Central memory CD8-positive, alpha-beta T cell (primary cell): ENCODE data around the gene TOX2.

Source experiments
- ATAC-seq: fragments of 150-1000 bp; cut with Tn5 transposase; replicated peaks from 2 replicates; pipeline ENCODE4 v1.10.0; 2022; ENCODE audit warnings: mild to moderate bottlenecking, moderate FRiP score, moderate number of reproducible peaks; ENCODE audit not compliant: poor library complexity, severe bottlenecking; ENCODE audit errors: extremely low read depth
- DNase-seq, 2 donors: peaks; one replicate each; pipeline ENCODE4 v3.0.0; 2021; ENCODE audit warnings: low spot score in 2 of 2
- H3K27ac Mint-ChIP-seq: one replicate; pipeline ENCODE4 v1.8.0; 2022; ENCODE audit warnings: low read depth, mild to moderate bottlenecking, moderate library complexity, mixed read lengths
- H3K27me3 Mint-ChIP-seq: one replicate; pipeline ENCODE4 v1.8.0; 2022; ENCODE audit warnings: mixed read lengths
- H3K36me3 Mint-ChIP-seq: one replicate; pipeline ENCODE4 v1.8.0; 2022; ENCODE audit warnings: mild to moderate bottlenecking, moderate library complexity, mixed read lengths; ENCODE audit not compliant: insufficient read depth
- H3K4me1 Mint-ChIP-seq: one replicate; pipeline ENCODE4 v1.8.0; 2022; ENCODE audit warnings: mixed read lengths
- H3K4me3 Mint-ChIP-seq: one replicate; pipeline ENCODE4 v1.8.0; 2022; ENCODE audit warnings: mild to moderate bottlenecking, moderate library complexity, mixed read lengths
- H3K9me3 Mint-ChIP-seq: one replicate; pipeline ENCODE4 v1.8.0; 2022; ENCODE audit warnings: mixed read lengths

TOX2 gene

DNA sequence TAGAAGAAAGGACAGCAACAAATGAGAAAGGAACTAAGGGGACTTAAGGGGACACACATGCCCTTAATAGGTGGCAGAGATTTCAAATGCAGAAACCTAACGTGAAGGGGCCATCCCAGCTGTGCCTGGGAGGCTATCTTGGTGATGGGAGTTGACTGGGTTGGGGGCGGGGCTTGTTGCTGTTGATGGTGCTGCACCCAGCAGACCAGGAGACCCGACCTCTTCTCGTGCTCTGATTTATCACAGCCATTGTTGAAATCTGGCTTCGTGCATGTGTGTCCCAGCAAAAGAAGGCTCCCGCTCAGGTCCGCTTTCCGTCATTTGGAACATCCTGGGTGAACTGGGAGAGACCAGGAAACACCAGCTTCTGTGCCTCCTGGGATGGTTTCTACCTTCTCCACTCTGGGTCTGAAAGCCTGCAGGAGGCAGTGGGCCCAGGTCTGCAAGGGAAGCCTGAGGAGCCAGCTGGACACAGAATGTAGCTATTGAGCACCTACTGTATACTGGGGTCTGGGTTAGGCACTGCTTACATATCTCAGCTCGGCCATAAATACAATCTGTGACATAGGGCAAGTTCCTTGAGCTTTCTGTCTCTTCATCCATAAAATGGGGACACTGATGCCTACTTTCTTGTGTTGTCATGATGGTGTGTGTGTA is 32.1 kb downstream of the TOX2 start:
- Mint-ChIP-seq H3K4me3 (no peak overlapping the region), H3K27me3 (no peaks in the 10 kb centered on the region), H3K4me1 (peaks cover 74% of the 10 kb centered on the region), H3K36me3 (peaks cover 7% of the 10 kb centered on the region), H3K9me3 (no peaks in the 10 kb centered on the region), H3K27ac (no peak overlapping the region)
- ATAC-seq (no peak), DNase-seq (no peak)

- no peak for ATAC-seq
- peaks cover under 1% of the 10 kb centered on the region for H3K27me3 Mint-ChIP-seq
- H3K27ac Mint-ChIP-seq = no peak overlapping the region
- peaks cover 72% of the 10 kb centered on the region for H3K4me1 Mint-ChIP-seq
- H3K36me3 Mint-ChIP-seq = peaks cover 7% of the 10 kb centered on the region
- no peak overlapping the region for H3K4me3 Mint-ChIP-seq
- no peak for DNase-seq
- H3K9me3 Mint-ChIP-seq = no peaks in the 10 kb centered on the region
These were observed 32.7 kb downstream of the TOX2 start for GRCh38 chr20:43947316-43947710.

DNA sequence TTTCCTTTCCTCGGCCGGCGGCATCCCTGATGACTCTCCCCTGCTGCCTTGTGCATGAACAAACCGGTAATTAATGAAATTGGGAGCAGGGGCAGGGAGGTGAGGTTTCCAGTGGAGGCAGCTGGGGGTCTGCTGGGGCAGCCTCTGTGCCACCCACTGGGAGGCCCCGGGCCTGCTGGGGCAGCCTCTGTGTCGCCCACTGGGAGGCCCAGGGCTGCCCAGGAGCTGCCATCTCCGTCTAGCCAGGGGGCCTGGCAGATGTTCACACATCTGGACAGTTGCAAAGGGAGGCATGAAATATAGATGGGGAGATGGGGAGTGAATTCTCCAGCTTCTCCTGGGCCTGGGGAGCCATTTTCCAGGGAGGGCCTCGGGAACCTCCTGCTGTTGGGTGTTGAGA is 33.8 kb downstream of the TOX2 start:
- Mint-ChIP-seq H3K27ac (no peak overlapping the region), H3K9me3 (no peaks in the 10 kb centered on the region), H3K36me3 (peaks cover 7% of the 10 kb centered on the region), H3K4me3 (no peak overlapping the region), H3K27me3 (peaks cover 10% of the 10 kb centered on the region), H3K4me1 (peaks cover 73% of the 10 kb centered on the region)
- DNase-seq (no peak), ATAC-seq (no peak)

- no peak for DNase-seq
- ATAC-seq = no peak
- Mint-ChIP-seq H3K4me3 (peak overlapping the region; percentile 47), H3K27ac (no peak overlapping the region), H3K27me3 (peaks cover 17% of the 10 kb centered on the region), H3K9me3 (no peaks in the 10 kb centered on the region), H3K36me3 (peaks cover 7% of the 10 kb centered on the region), H3K4me1 (peaks cover 76% of the 10 kb centered on the region)
These were observed 34.6 kb downstream of the TOX2 start for GRCh38 chr20:43949248-43949647.

- Mint-ChIP-seq H3K9me3 (no peaks in the 10 kb centered on the region), H3K36me3 (peaks cover 8% of the 10 kb centered on the region), H3K27ac (no peak overlapping the region), H3K4me1 (peaks cover 79% of the 10 kb centered on the region), H3K4me3 (peak overlapping the region; percentile 47), H3K27me3 (peaks cover 23% of the 10 kb centered on the region)
- DNase-seq (peak; percentile 63 to 75), ATAC-seq (peak; percentile 94)
These were observed 35.3 kb downstream of the TOX2 start for GRCh38 chr20:43949741-43950618.

DNA sequence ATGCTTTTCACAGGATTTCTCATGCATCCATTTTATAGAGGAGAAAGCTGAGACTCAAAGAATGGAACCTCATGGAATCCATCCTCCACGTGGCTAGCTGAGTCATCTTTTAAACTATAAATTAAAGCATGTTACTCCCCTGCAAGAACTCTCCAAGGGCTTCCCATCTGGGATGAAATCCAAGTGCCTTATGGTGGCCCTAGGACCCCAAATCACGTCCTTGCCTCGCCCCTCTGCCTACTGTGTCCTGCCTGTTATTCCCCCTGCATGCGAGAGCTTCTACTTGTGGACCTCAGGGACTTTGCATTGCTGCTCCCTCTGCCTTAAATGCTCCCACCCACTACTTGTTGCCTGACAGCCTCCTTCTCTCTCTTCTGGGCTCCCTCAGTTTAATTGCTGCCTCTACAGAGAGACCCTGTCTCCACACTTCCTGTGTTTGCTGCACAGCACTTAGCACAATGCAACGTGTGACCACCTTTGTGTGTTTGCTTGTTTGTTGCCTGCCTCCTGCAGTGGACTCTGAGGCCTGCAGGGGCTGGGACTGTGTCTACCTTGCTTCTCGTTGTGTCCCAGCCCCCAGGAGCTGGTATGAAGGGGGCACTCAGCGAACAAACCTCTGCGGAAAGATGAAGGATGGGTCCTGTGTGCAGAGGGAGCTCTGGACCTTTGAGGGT is 39.4 kb downstream of the TOX2 start:
- Mint-ChIP-seq H3K4me1 (peaks cover 87% of the 10 kb centered on the region), H3K27ac (no peak overlapping the region), H3K9me3 (no peaks in the 10 kb centered on the region), H3K36me3 (peaks cover 9% of the 10 kb centered on the region), H3K4me3 (peak overlapping the region; percentile 67), H3K27me3 (peaks cover 39% of the 10 kb centered on the region)
- DNase-seq (no peak), ATAC-seq (no peak)

DNA sequence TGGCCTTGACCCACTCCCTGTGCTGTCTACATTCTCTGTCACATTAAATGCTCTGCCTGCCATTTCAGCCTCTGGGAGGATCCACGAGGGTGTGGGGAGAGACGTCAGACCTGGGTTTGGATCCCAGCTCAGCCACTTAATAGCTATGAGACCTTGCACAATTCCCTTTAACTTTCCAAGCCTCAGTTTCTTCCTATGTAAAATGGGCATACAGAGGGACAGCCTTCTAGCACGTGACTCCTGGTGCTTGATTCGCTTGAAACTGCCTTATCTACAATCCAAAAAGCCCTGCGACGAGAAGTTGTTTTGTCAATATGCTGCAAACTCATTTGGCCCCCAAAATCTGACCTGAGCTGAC is 40.0 kb downstream of the TOX2 start:
- Mint-ChIP-seq H3K27me3 (peaks cover 39% of the 10 kb centered on the region), H3K4me1 (peaks cover 87% of the 10 kb centered on the region), H3K27ac (no peak overlapping the region), H3K4me3 (peak overlapping the region; percentile 67), H3K36me3 (peaks cover 9% of the 10 kb centered on the region), H3K9me3 (no peaks in the 10 kb centered on the region)
- ATAC-seq (no peak), DNase-seq (no peak)

DNA sequence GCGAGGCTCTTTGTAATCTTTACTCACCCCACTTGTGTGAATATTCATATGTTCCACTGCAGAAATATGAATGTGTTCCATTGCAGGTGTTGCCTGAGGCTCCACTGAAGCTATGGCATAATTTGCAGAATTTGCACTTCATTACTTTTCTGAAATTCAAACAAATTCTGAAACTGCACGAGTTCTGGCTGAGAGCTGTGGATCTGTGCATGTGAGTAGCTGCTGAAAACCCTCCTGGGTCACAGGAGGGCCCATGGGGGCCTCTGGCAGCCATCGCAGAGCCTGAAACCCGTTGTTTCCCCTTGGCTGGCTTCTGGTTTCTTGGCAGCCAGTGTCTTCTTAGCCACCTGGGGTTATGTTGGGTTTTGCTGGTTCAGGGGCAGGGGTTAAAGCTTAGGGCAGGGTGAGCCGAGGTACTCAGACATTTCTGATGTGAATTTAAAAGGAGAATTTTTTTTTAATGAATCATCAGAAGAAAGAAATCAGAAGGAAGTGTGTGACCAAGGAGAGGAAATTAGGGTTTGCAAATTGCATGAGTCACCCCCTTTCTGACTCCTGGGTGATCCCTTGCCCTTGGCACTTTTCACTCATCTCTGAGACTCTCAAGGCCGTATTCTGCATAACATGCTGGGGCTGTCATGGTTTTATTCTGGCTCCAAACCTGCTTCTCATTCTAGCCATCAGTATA is 40.6 kb downstream of the TOX2 start:
- ATAC-seq = peak; percentile 68
- Mint-ChIP-seq H3K27ac (peak overlapping the region; percentile 60), H3K9me3 (no peaks in the 10 kb centered on the region), H3K36me3 (peaks cover 9% of the 10 kb centered on the region), H3K4me1 (peaks cover 87% of the 10 kb centered on the region), H3K27me3 (peaks cover 39% of the 10 kb centered on the region), H3K4me3 (peak overlapping the region; percentile 67)
- peak in 1 of 2 donors; percentile 38 for DNase-seq

GRCh38 chr20:43955750-43956191 is 41.1 kb downstream of the TOX2 start:
- peaks cover 87% of the 10 kb centered on the region for H3K4me1 Mint-ChIP-seq
- peaks cover 41% of the 10 kb centered on the region for H3K27me3 Mint-ChIP-seq
- no peak for ATAC-seq
- peak overlapping the region; percentile 67 for H3K4me3 Mint-ChIP-seq
- H3K27ac Mint-ChIP-seq = peak overlapping the region; percentile 60
- peaks cover 6% of the 10 kb centered on the region for H3K36me3 Mint-ChIP-seq
- no peaks in the 10 kb centered on the region for H3K9me3 Mint-ChIP-seq
- DNase-seq = no peak

DNA sequence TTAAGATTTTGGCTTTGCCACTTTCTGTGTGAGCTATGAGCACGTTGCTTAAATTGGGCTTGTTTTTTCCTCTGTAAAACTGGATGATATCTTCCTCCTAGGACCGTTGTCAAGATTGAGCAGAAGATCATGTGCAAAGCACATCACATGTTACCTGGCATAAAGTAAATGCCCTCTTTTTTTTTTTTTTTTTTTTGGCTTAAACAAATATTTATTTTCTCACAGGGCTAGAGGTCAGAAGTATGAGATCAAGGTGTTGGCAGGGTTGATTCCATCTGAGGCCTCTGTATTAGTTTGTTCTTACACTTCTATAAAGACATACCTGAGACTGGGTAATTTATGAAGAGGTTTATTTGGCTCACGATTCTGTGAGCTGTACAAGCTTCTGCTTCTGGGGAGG is 42.7 kb downstream of the TOX2 start:
- peaks cover 6% of the 10 kb centered on the region for H3K36me3 Mint-ChIP-seq
- H3K9me3 Mint-ChIP-seq = no peaks in the 10 kb centered on the region
- H3K27me3 Mint-ChIP-seq = peaks cover 47% of the 10 kb centered on the region
- no peak for DNase-seq
- H3K4me1 Mint-ChIP-seq = peaks cover 92% of the 10 kb centered on the region
- H3K27ac Mint-ChIP-seq = no peak overlapping the region
- H3K4me3 Mint-ChIP-seq = no peak overlapping the region
- no peak for ATAC-seq

DNA sequence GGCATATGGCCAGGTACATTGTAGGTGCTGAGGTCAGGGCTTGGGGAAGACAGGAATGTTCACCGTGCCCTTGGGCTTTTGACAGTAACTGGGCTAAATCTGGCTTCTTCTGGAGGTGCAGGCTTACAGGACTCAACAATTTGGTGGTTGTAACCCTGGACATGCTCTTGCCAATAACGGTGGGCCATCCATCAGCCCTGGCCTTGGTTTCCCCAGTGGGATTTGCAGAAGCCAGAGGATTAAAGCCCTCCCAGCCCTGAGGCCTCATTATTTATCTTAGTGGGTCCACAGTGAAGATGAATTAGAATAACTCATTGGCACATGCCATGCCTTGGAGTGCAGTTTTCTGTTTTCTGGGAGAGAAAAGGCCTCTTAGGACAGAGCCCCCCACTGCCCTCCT is 44.0 kb downstream of the TOX2 start:
- Mint-ChIP-seq H3K27ac (peak overlapping the region; percentile 55), H3K36me3 (peaks cover 6% of the 10 kb centered on the region), H3K27me3 (peaks cover 38% of the 10 kb centered on the region), H3K4me3 (peak overlapping the region; percentile 72), H3K4me1 (peaks cover 81% of the 10 kb centered on the region), H3K9me3 (no peaks in the 10 kb centered on the region)
- ATAC-seq = no peak
- DNase-seq = no peak
